ENCODE data around the gene GMPR. TPM values are rescaled to one million over a fixed set of nuclear protein-coding genes. Genes with fewer than 3 reads are reported as not detected.

The GMPR gene
- total RNA-seq, 2 experiments from 2014 or later, result 0.68 to 0.97 TPM

DNA sequence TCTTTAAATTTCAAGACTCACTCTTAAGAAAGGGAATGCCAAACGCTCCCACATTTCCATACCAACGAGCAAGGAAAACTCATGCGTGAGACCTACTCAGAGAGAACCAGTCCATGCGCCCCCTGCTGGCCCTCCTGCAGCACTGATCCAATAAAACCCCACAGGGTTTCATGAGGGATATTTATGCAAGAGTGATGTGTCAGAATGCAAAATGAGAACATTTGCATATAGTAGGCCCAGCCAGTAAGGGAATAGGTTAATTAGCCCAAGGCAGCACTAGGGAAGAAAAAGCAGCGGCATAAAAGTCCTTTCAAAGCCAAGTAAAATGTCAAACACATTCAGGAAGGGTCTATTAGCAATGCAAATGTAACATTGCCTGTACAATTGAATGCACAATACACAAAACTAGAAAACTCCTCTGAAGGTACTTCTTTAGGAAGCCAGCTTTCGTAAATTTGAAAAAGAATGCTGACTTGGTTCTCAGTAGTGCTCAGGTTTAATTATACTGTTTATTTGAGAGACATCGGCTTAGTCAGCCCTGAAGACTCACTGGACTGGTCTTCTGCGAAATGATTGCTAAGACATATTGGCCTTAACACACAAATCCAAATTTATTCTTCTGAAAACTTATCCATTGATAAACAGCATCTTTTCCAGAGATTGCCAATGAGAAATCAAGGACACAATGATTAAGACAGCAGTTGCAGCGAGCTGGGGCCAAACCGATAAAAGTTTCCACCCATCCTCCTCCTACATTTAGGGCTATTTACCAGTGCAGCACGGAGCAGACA is 93.2 kb downstream of the GMPR start:
- peaks cover 10% of the 10 kb centered on the region for H3K36me3 Mint-ChIP-seq
- peaks cover 9% of the 10 kb centered on the region for H3K4me1 Mint-ChIP-seq (ENCODE audit: low read depth)
- H3K27ac Mint-ChIP-seq, result no peak overlapping the region
- no peak overlapping the region for H3K4me3 Mint-ChIP-seq
- H3K9me3 Mint-ChIP-seq, result no peaks in the 10 kb centered on the region
- no peaks in the 10 kb centered on the region for H3K27me3 Mint-ChIP-seq
- POLR2A ChIA-PET, result interaction anchor here (1.2 kb wide), 1 partner anchor 106 kb away, joined by 3 read pairs; no protein-coding TSS in a partner anchor
- intact Hi-C loops (cut with micrococcal nuclease), result loop anchor here (1.0 to 5.0 kb wide), 12 partner anchors 9 to 633 kb away; no protein-coding TSS in a partner anchor
- DNase-seq, result peak; percentile 78
- CTCF ChIA-PET, result interaction anchor here (0.5 to 5.2 kb wide), 55 partner anchors 9 to 755 kb away, joined by 3 to 66 read pairs (median 4); partner anchors contain the start of gene ATXN1

GRCh38 chr6:16332175-16332542 is 93.8 kb downstream of the GMPR start:
- H3K4me1 Mint-ChIP-seq (ENCODE audit: low read depth), result peaks cover 9% of the 10 kb centered on the region
- no peaks in the 10 kb centered on the region for H3K9me3 Mint-ChIP-seq
- CTCF ChIA-PET, result interaction anchor here (0.5 to 5.2 kb wide), 55 partner anchors 9 to 754 kb away, joined by 3 to 66 read pairs (median 4); partner anchors contain the start of gene ATXN1
- intact Hi-C loops (cut with micrococcal nuclease), result loop anchor here (1.0 to 5.0 kb wide), 11 partner anchors 13 to 633 kb away; no protein-coding TSS in a partner anchor
- H3K4me3 Mint-ChIP-seq, result no peak overlapping the region
- H3K27ac Mint-ChIP-seq, result no peak overlapping the region
- POLR2A ChIA-PET, result interaction anchor here (1.2 kb wide), 1 partner anchor 106 kb away, joined by 3 read pairs; no protein-coding TSS in a partner anchor
- no peaks in the 10 kb centered on the region for H3K27me3 Mint-ChIP-seq
- peak; percentile 91 for DNase-seq
- peaks cover 7% of the 10 kb centered on the region for H3K36me3 Mint-ChIP-seq

- Mint-ChIP-seq H3K9me3 (no peaks in the 10 kb centered on the region), H3K4me3 (no peak overlapping the region), H3K27ac (no peak overlapping the region), H3K4me1 (ENCODE audit: low read depth) (peaks cover 9% of the 10 kb centered on the region), H3K36me3 (no peaks in the 10 kb centered on the region), H3K27me3 (no peaks in the 10 kb centered on the region)
- no peak for DNase-seq
- intact Hi-C loops (cut with micrococcal nuclease), result loop anchor here (2.0 to 5.0 kb wide), 5 partner anchors 15 to 631 kb away; no protein-coding TSS in a partner anchor
- ChIA-PET POLR2A (no interaction called here), CTCF (interaction anchor here (0.9 to 5.2 kb wide), 12 partner anchors 11 to 631 kb away, joined by 3 to 66 read pairs (median 6); no protein-coding TSS in a partner anchor)
Observed at GRCh38 chr6:16333580-16333979, 95.2 kb downstream of the GMPR start.

DNA sequence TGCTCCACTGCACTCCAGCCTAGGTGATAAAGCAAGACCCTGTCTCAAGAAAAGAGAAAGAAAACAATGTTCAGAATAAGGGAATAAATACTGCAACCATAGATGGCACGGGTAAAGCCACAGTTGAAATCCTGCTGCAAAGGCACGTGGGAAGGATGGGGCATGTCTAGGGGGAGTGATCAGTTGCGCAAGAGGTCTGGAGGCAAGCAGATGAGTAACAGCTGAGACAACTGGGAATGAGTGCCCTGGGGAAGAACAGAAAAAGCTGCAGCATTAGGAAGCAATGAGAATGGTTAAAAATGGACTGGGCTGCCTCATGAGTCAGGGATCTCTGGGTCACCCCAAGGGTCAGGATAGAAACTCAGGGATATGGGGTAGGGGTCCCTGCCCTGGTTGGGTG is 96.3 kb downstream of the GMPR start:
- Mint-ChIP-seq H3K4me3 (no peak overlapping the region), H3K9me3 (no peaks in the 10 kb centered on the region), H3K4me1 (ENCODE audit: low read depth) (peaks cover 9% of the 10 kb centered on the region), H3K36me3 (no peaks in the 10 kb centered on the region), H3K27ac (no peak overlapping the region), H3K27me3 (no peaks in the 10 kb centered on the region)
- CTCF ChIA-PET, result interaction anchor here (1.5 to 5.2 kb wide), 4 partner anchors 18 to 429 kb away, joined by 4 to 66 read pairs (median 30); no protein-coding TSS in a partner anchor
- peak; percentile 8 for DNase-seq
- POLR2A ChIA-PET, result no interaction called here
- intact Hi-C loops (cut with micrococcal nuclease), result loop anchor here (5.0 kb wide), 1 partner anchor 47 kb away; no protein-coding TSS in a partner anchor

DNA sequence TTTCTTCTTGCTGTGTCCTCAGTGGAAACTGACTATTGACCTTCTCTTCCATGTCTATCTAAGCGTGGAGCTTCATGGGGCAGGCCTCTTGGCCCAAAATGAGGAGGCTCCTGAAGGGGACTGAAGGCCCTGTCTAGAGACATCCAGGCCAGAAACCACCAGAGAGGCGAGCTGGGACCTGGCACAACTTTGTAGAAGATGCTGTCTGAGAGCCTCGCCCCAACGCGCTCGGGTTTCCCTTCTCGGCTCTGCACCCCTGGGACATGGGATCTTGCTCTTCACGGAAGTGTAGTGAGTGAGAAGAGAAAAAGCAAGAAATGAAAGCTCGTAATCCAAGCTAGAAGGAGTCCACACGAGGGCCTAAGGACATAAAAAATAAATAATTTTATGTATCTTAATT is 96.8 kb downstream of the GMPR start:
- Mint-ChIP-seq H3K4me3 (no peak overlapping the region), H3K4me1 (ENCODE audit: low read depth) (peaks cover 9% of the 10 kb centered on the region), H3K36me3 (no peaks in the 10 kb centered on the region), H3K27ac (no peak overlapping the region), H3K9me3 (no peaks in the 10 kb centered on the region), H3K27me3 (no peaks in the 10 kb centered on the region)
- DNase-seq, result peak; percentile 2
- ChIA-PET CTCF (interaction anchor here (1.0 to 5.2 kb wide), 4 partner anchors 19 to 429 kb away, joined by 3 to 55 read pairs (median 4); no protein-coding TSS in a partner anchor), POLR2A (no interaction called here)
- intact Hi-C loops (cut with micrococcal nuclease), result no loop called here

GRCh38 chr6:16336056-16336818 is 97.8 kb downstream of the GMPR start:
- POLR2A ChIA-PET, result no interaction called here
- CTCF ChIA-PET, result interaction anchor here (1.0 to 5.2 kb wide), 3 partner anchors 20 to 178 kb away, joined by 3 to 55 read pairs (median 5); no protein-coding TSS in a partner anchor
- Mint-ChIP-seq H3K27ac (no peak overlapping the region), H3K27me3 (no peaks in the 10 kb centered on the region), H3K9me3 (no peaks in the 10 kb centered on the region), H3K4me3 (no peak overlapping the region), H3K36me3 (peaks cover 2% of the 10 kb centered on the region), H3K4me1 (ENCODE audit: low read depth) (peaks cover 11% of the 10 kb centered on the region)
- intact Hi-C loops (cut with micrococcal nuclease), result no loop called here
- DNase-seq, result no peak

DNA sequence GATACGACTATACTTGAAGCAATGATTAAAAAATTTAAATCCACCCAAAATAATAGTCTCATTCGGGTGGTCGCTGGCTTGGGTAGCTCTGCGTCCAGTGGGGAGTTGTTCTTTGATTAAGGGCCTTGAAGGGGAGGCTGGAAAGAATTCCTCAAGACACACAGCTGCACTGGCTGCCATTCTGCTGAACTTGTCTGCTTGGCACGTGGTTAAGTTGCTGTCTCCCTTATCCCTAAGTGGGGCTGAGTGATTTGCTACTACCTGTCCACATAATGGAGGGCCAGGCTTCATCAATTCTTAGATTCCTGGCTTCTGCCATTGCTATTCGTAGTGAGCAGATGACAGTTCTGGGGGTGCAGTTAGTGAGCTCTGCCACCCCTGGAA is 98.5 kb downstream of the GMPR start:
- no peaks in the 10 kb centered on the region for H3K9me3 Mint-ChIP-seq
- ChIA-PET POLR2A (no interaction called here), CTCF (interaction anchor here (1.2 kb wide), 1 partner anchor 73 kb away, joined by 5 read pairs; no protein-coding TSS in a partner anchor)
- no peak overlapping the region for H3K4me3 Mint-ChIP-seq
- intact Hi-C loops (cut with micrococcal nuclease), result no loop called here
- no peak for DNase-seq
- H3K4me1 Mint-ChIP-seq (ENCODE audit: low read depth), result peaks cover 11% of the 10 kb centered on the region
- peaks cover 2% of the 10 kb centered on the region for H3K36me3 Mint-ChIP-seq
- H3K27me3 Mint-ChIP-seq, result no peaks in the 10 kb centered on the region
- H3K27ac Mint-ChIP-seq, result no peak overlapping the region

DNA sequence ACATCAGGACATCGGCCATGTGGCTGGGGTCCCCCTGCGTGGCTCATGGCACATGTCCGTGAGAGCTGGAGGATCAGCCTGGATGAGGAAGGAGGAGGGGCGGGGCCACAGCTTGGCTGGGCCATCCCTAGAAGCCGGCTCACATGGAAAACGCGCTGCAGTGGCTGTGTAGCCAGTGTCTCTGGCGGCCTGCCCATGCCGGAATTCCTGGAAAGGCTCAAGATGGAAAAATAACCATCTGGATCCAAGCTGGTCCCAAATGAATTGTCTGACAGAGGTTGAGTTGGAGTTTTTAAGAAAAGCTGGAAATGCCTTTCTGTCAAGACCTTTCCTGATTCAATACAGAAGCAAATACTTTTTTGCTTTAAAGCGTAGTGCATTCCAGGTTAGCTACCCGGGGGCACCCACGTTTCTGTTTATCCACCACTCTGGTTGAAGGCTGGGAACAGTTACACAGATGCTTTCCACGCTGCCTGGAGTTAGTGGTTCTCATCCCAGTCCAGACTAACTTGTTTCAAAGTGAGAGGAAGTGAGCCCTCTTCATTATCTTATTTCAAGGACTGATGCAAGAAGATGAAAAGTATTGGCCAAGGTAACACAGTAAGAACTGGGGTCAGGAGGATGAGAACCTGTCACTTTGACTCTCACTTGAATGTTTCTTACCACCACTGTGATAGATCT is 99.0 kb downstream of the GMPR start:
- no peak for DNase-seq
- Mint-ChIP-seq H3K27me3 (no peaks in the 10 kb centered on the region), H3K4me1 (ENCODE audit: low read depth) (peaks cover 15% of the 10 kb centered on the region), H3K27ac (no peak overlapping the region), H3K4me3 (no peak overlapping the region), H3K36me3 (peaks cover 2% of the 10 kb centered on the region), H3K9me3 (no peaks in the 10 kb centered on the region)
- intact Hi-C loops (cut with micrococcal nuclease), result no loop called here
- ChIA-PET POLR2A (no interaction called here), CTCF (interaction anchor here (1.2 kb wide), 1 partner anchor 72 kb away, joined by 5 read pairs; no protein-coding TSS in a partner anchor)

DNA sequence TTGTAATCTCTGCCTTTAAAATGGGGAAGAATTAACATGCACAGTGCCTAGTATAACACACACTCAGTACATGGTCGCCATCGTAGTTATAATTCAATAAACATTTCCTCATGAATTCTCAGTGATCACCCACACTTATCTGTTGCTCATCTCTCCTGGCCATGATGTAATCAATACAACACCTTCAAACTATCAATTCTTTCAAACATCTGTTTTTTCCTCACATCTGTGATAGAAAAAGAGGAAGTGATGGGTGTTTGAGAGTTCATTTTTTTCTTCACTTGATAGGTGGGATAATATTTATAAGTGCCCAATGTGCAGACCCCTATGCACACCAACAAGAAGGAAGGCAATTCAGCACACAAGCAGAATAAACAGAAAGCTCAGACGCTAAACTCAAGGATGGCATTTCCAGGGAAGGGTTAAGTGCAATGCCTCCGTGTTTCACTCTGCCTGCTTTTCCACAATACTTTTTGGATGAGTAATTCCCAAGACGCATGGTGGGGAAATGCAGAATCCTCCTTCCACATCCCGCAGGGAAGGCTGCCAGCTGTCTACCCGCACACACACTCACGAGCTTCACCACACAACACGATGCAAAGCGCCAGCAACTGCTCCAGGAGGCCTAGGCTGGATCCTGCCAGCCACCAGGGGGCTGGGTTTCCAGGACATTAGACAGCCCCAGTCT is 100.3 kb downstream of the GMPR start:
- intact Hi-C loops (cut with micrococcal nuclease), result no loop called here

DNA sequence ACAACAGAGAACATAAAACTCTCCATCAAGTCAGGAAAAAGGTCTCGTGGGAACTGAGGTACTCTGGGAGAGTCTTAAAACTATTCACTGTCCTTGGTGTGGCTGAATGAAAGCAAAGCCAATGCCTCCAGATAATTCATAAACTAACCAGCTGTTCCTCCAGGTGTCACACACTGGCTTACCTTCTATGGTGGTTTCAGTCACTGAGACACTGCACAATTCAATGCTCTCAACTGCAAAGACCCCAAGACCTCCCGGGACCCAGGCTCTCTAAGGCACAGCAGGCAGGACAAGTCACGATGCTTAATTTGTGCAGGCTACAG is 100.8 kb downstream of the GMPR start:
- no peak for DNase-seq
- H3K27ac Mint-ChIP-seq, result no peak overlapping the region
- intact Hi-C loops (cut with micrococcal nuclease), result no loop called here

More for the DNA sequence above, 100.3 kb downstream of the GMPR start:
- POLR2A ChIA-PET, result no interaction called here
- H3K36me3 Mint-ChIP-seq, result peaks cover 4% of the 10 kb centered on the region
- no peaks in the 10 kb centered on the region for H3K27me3 Mint-ChIP-seq
- no peaks in the 10 kb centered on the region for H3K9me3 Mint-ChIP-seq
- DNase-seq, result no peak
- CTCF ChIA-PET, result interaction anchor here (1.1 to 1.3 kb wide), 2 partner anchors 69 to 626 kb away, joined by 3 read pairs; no protein-coding TSS in a partner anchor
- H3K27ac Mint-ChIP-seq, result no peak overlapping the region
- peaks cover 17% of the 10 kb centered on the region for H3K4me1 Mint-ChIP-seq (ENCODE audit: low read depth)
- no peak overlapping the region for H3K4me3 Mint-ChIP-seq

DNA sequence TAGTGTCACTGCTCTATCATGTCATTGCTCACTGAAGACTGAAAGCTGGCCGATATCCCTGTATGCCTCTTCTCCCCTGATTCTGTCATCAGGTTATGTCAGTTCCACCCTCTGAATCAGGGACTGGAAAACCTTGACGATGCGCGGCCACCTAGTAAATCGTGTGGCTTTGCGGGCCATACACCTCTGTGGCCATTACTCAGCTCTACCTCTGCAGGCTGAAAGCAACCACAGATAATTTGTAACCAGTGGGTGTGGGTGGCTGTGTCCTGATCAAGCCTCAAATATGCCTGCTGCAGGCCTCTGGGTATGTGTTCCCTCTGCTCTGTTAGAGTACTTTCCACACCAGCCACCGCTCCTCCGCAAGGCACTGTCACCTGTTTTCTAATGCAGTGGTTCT is 105.2 kb downstream of the GMPR start:
- intact Hi-C loops (cut with micrococcal nuclease), result no loop called here
- peaks cover 4% of the 10 kb centered on the region for H3K36me3 Mint-ChIP-seq
- no peaks in the 10 kb centered on the region for H3K27me3 Mint-ChIP-seq
- POLR2A ChIA-PET, result no interaction called here
- no peak for DNase-seq
- peaks cover 15% of the 10 kb centered on the region for H3K4me1 Mint-ChIP-seq (ENCODE audit: low read depth)
- CTCF ChIA-PET, result interaction anchor here (1.1 kb wide), 1 partner anchor 12 kb away, joined by 5 read pairs; no protein-coding TSS in a partner anchor
- H3K4me3 Mint-ChIP-seq, result no peak overlapping the region
- H3K9me3 Mint-ChIP-seq, result no peaks in the 10 kb centered on the region
- H3K27ac Mint-ChIP-seq, result no peak overlapping the region

More for the DNA sequence above, 100.8 kb downstream of the GMPR start:
- Mint-ChIP-seq H3K36me3 (peaks cover 4% of the 10 kb centered on the region), H3K4me1 (ENCODE audit: low read depth) (peaks cover 19% of the 10 kb centered on the region), H3K4me3 (no peak overlapping the region), H3K9me3 (no peaks in the 10 kb centered on the region), H3K27me3 (no peaks in the 10 kb centered on the region)
- CTCF ChIA-PET, result interaction anchor here (1.1 to 1.3 kb wide), 2 partner anchors 68 to 625 kb away, joined by 3 read pairs; no protein-coding TSS in a partner anchor
- POLR2A ChIA-PET, result no interaction called here

All from activated CD4-positive, alpha-beta memory T cell treated with anti-CD3 and anti-CD28 coated beads for 36 hours (primary cell).